WERI-Rb-1 (cell line): ENCODE results near the gene LCLAT1.

Source experiments
- DNase-seq: peaks from one replicate; pipeline ENCODE4 v3.0.0-alpha.2; 2020
- H3K27ac ChIP-seq: fragments of 250-450 bp; sonication (Bioruptor Pico); 2 replicates; pipeline ENCODE4 v1.5.1; 2020; ENCODE audit warnings: mild to moderate bottlenecking, moderate library complexity
- H3K27me3 ChIP-seq: fragments of 250-450 bp; sonication (Bioruptor Pico); 2 replicates; pipeline ENCODE4 v1.5.1; 2021; ENCODE audit warnings: mild to moderate bottlenecking, low read depth, moderate library complexity; ENCODE audit not compliant: insufficient read depth, severe bottlenecking
- H3K36me3 ChIP-seq: fragments of 250-450 bp; sonication (Bioruptor Pico); 2 replicates; pipeline ENCODE4 v1.5.1; 2020; ENCODE audit warnings: mild to moderate bottlenecking, moderate library complexity
- H3K4me3 ChIP-seq: 2 replicates; pipeline ENCODE4 v1.5.1; 2011; ENCODE audit warnings: low read depth, mild to moderate bottlenecking, control low read depth, low read length
- H3K9me3 ChIP-seq: fragments of 250-450 bp; sonication (Bioruptor Pico); 2 replicates; pipeline ENCODE4 v1.5.1; 2021; ENCODE audit warnings: mild to moderate bottlenecking, moderate library complexity; ENCODE audit not compliant: severe bottlenecking
- CTCF ChIP-seq: IDR thresholded peaks from 2 replicates; pipeline ENCODE4 v1.5.1; 2011; ENCODE audit warnings: low read depth, mild to moderate bottlenecking, control low read depth, inconsistent platforms, low read length

LCLAT1 gene

GRCh38 chr2:30656079-30656478, 209.0 kb downstream of the LCLAT1 start:
- no peak for TF ChIP-seq CTCF
- DNase-seq, result no peak
- no peaks in the 10 kb centered on the region for H3K36me3 ChIP-seq
- H3K9me3 ChIP-seq, result no peaks in the 10 kb centered on the region
- no peak overlapping the region for H3K4me3 ChIP-seq
- no peaks in the 10 kb centered on the region for H3K27me3 ChIP-seq
- no peak overlapping the region for H3K27ac ChIP-seq

GRCh38 chr2:30661173-30662107, 214.4 kb downstream of the LCLAT1 start:
- Histone ChIP-seq H3K9me3 (no peaks in the 10 kb centered on the region), H3K27ac (no peak overlapping the region), H3K27me3 (no peaks in the 10 kb centered on the region), H3K4me3 (no peak overlapping the region), H3K36me3 (no peaks in the 10 kb centered on the region)
- DNase-seq, result no peak
- no peak for TF ChIP-seq CTCF

- no peak for DNase-seq
- no peaks in the 10 kb centered on the region for H3K36me3 ChIP-seq
- no peak overlapping the region for H3K4me3 ChIP-seq
- no peaks in the 10 kb centered on the region for H3K9me3 ChIP-seq
- no peak overlapping the region for H3K27ac ChIP-seq
- no peak for TF ChIP-seq CTCF
- no peaks in the 10 kb centered on the region for H3K27me3 ChIP-seq
These were observed 215.5 kb downstream of the LCLAT1 start for GRCh38 chr2:30662268-30663131.

- no peaks in the 10 kb centered on the region for H3K27me3 ChIP-seq
- no peaks in the 10 kb centered on the region for H3K9me3 ChIP-seq
- no peak overlapping the region for H3K4me3 ChIP-seq
- no peak overlapping the region for H3K27ac ChIP-seq
- TF ChIP-seq CTCF, result no peak
- no peaks in the 10 kb centered on the region for H3K36me3 ChIP-seq
- DNase-seq, result no peak
These were observed 216.3 kb downstream of the LCLAT1 start for GRCh38 chr2:30663321-30663720.

GRCh38 chr2:30663806-30664205, 216.8 kb downstream of the LCLAT1 start:
- Histone ChIP-seq H3K4me3 (no peak overlapping the region), H3K36me3 (no peaks in the 10 kb centered on the region), H3K27ac (no peak overlapping the region), H3K27me3 (no peaks in the 10 kb centered on the region), H3K9me3 (no peaks in the 10 kb centered on the region)
- TF ChIP-seq CTCF, result no peak
- DNase-seq, result no peak
